Breast epithelium (tissue), 3 donors: ENCODE measurements around the gene RNF126.

ENCODE experiments used
- POLR2A ChIP-seq: fragments of 450-650 bp; IDR thresholded peaks from one replicate; pipeline ENCODE4 v1.6.1; 2016; ENCODE audit warnings: antibody characterized with exemption, mild to moderate bottlenecking, moderate library complexity
- POLR2AphosphoS5 ChIP-seq, 3 donors: sonication (generic); formaldehyde crosslinking; IDR thresholded peaks; one replicate each; pipeline ENCODE4 v1.6.1; 2017; ENCODE audit warnings: antibody characterized with exemption in 3 of 3
- TF ChIP-seq, protein P1 (sequence below), 3 donors: fragments of 450-650 bp; IDR thresholded peaks; one replicate each; pipeline ENCODE4 v1.5.1; 2016 to 2017; ENCODE audit warnings: antibody characterized with exemption in 3 of 3, mild to moderate bottlenecking in 3 of 3, moderate library complexity in 3 of 3

DNA sequence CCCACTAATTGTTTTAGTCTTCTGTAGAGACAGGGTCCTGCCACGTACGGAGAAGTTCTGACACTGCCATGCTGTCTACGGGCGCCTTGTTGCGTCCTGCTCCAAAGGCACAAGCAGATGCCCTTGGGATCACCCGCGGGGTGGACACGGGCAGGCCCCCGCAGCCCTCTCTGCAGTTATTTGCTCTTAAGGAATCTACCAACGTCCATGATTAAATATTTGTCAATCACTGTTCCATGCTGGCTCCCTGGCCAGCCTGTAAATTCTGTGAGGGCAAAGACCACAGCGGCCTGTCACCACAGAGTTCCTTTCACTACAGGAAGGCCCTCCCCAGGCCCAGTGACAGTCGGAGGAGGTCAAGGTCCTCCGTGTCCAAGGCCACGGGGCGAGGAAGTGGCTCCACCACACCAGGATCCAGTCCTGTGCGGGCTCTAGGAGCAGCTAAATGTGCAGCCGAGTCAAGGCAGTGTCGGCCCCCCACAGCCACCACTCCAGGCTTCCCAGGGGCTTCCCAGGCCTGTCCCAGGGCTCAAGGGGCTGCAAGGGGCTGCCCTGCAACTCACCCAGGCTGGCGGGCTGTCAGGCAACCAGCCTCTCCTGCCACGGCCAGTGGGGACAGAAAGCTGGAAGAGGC is 2.1 kb downstream of the RNF126 start:
- TF ChIP-seq POLR2AphosphoS5 (IDR thresholded peaks at IDR 0.05) = no peak
- no peak for TF ChIP-seq POLR2A
- TF ChIP-seq, protein P1, sequence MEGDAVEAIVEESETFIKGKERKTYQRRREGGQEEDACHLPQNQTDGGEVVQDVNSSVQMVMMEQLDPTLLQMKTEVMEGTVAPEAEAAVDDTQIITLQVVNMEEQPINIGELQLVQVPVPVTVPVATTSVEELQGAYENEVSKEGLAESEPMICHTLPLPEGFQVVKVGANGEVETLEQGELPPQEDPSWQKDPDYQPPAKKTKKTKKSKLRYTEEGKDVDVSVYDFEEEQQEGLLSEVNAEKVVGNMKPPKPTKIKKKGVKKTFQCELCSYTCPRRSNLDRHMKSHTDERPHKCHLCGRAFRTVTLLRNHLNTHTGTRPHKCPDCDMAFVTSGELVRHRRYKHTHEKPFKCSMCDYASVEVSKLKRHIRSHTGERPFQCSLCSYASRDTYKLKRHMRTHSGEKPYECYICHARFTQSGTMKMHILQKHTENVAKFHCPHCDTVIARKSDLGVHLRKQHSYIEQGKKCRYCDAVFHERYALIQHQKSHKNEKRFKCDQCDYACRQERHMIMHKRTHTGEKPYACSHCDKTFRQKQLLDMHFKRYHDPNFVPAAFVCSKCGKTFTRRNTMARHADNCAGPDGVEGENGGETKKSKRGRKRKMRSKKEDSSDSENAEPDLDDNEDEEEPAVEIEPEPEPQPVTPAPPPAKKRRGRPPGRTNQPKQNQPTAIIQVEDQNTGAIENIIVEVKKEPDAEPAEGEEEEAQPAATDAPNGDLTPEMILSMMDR (IDR thresholded peaks at IDR 0.05) = no peak
